ENCODE data around the gene VPS33A.
"Not testable (repeated sequence)": the region's sequence is repeated elsewhere in the genome, so short reads cannot be mapped to it uniquely, and the experiment has no call there.

VPS33A gene

GRCh38 chr12:122266230-122266901 lies at the start of gene VPS33A:
Gene VPS33A, minus strand, starts transcription at chr12:122266494. Its CDS starts 86 bp downstream, at chr12:122266408.
- no peak for DNase-seq

GRCh38 chr12:122312926-122313325 lies 46.6 kb upstream of the VPS33A start:
- DNase-seq, result no peak

DNA sequence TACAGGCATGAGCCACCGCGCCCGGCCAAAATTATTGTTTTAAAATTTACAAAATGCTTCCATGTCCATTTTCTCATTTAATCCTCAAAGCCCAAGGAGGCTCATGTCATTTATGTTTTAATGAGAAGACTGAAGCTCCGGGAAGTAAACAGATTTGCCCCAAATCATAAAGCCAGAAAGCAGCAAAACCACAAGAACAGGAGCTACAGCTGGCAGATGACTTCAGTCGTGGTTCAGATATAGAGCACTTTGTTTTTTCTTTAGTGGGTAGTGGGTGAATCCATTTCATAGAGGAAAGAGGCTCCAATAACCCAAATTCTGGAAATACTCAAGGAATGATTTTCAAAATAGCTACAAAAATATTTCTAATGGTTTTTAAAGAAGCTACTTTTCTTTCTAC lies 45.4 kb upstream of the VPS33A start:
- no peak for DNase-seq

DNA sequence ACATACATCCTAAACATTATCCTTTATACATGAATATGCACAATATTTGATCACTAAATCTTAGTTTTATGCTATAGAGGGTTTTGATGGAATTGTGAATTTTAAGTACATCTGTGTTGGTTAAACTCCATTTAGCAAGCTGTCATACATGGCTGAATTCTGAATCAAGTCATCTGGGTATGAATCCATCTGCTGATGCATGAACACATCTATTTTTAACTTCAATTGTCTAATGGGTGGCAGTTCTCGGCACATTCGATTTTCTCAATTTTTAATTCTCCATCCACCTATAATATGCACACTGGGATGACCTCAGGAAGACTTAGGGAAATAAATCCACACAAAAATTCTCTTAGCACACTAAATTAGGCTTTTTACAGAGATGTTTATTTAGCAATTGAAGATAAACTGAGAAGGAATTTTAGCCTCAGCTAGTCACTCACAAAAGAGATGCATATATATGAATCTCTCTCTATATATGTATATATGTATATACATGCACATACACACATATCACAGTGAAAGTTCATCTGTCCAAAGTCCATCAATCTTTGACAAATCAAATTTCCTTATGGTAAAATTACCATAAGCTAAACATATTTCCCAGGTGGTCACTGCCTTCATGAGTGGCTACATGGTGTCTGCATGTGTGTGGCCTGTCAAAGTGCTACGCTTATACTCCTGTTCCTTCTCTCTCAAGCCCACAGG lies 44.5 kb upstream of the VPS33A start:
- DNase-seq, result no peak

GRCh38 chr12:122309564-122310121 lies 43.3 kb upstream of the VPS33A start:
- DNase-seq, result no peak

- DNase-seq, result no peak
These were observed 42.5 kb upstream of the VPS33A start for GRCh38 chr12:122308811-122309210.

DNA sequence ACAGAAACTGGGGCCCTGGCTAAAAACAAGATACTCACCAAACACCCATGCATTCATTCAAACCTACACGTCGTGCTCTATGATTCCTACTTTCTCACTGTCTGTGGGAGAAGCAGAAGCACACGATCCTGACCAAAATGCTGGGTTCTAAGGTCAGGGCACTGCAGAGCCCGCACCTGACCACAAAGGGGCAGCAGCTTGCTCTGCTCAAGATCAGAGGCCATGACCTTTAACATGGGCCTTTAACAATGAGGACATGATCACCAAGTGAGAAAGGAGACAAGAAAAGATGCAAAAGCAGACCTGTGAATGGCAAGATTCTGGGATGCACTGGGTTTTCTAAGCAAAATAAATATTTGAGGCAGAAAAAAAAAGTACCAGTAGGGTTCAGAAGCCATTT lies 40.1 kb upstream of the VPS33A start:
- DNase-seq, result no peak

DNA sequence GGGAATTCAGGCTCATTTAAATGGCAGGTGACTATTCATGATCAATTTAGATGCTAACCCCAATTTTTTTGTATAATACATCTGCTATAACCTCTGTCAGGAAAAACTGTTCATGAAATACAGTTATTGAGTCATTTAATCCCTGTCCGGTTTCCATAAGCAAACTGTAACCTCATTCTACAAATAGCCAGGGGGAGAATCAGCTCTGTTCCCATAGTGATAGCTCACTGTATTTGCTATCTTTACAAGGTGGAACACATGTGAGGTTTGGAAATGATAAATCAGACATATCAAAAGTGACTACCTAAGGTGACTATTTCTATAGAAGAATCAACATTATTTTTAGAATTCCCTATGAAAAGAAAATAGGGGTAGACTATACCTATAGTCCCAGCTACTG lies 38.6 kb upstream of the VPS33A start:
- DNase-seq, result no peak

- DNase-seq, result no peak
These were observed 36.8 kb upstream of the VPS33A start for GRCh38 chr12:122303068-122303467.

- DNase-seq, result no peak
These were observed 31.9 kb upstream of the VPS33A start for GRCh38 chr12:122298071-122298748.

DNA sequence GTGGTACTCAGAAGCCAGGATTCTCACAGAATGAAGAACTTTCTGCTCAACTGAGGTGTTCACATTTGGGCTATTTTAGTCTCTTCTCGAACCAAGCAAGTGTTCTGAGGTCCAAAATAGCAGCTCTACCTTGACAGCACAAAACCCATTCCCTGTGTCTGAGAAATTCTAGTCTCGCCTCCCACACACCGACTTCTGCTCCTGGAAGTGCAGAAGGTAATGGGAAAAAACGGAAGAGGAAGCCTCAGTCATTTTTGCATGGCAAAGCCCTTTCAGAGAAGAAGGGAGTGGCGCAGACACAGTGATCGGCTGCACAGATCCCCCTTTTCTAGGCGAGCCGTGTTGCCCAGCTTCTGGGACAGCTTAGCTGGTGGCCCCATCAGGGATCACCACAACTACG lies 31.2 kb upstream of the VPS33A start:
- DNase-seq, result no peak

DNA sequence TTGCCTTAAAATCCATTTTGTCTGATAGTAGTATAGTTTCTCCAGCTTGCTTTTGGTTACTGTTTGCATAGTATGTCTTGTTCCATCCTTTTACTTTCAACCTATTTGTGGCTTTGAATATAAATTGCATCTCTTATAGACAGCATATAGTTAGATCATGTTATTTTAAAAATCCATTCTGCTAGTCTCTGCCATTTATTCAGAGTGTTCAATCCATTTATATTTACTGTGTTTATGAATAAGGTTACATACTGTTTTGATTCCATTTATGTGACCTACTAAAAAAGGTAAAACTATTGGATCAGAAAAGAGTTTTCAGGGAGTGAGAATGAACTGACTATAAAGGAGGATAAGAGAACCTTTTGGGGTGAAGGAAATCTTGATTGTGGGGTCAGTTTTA lies 29.6 kb upstream of the VPS33A start:
- no peak for DNase-seq

GRCh38 chr12:122293081-122293480 lies 26.8 kb upstream of the VPS33A start:
- DNase-seq, result no peak

- no peak for DNase-seq
These were observed 25.1 kb upstream of the VPS33A start for GRCh38 chr12:122291431-122291830.

DNA sequence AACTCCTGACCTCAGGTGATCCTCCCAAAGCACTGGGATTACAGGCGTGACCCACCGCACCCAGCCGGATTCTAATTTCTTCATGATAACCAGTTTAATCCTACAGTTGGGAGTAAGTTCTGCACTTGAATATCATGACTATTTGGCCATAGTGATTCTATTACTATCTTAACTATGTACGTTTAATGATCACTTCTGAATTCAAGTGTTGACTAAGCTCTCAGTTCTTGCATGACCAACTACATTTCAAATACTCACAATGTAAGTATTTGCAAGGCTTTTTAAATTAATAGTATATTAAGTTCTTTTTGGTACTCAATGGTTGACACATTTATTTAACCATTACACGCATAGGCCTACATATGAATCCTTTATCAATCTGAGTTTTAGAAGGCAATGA lies 17.4 kb upstream of the VPS33A start:
- DNase-seq, result no peak

GRCh38 chr12:122282061-122282460 lies 15.8 kb upstream of the VPS33A start:
- no peak for DNase-seq

DNA sequence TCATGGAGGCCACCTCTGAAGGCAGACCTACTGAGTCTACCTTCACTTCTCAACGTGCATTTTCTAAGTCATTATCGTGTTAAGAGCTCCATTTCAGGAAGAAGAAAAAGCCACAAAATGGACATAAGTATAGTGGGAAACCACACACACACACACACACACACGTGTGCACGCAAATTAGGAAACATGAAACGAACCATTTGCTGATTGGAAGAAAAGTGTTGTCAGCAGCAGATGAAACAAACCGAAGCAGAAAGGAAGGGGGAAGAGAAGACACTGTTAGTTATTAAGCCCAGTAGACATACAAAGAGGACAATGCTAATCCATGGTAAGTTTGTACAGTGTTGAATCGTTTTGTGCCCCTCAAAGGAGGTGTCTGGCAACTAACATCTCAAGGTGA lies 9.9 kb upstream of the VPS33A start:
- DNase-seq, result no peak

GRCh38 chr12:122275459-122275858 lies 9.2 kb upstream of the VPS33A start:
- no peak for DNase-seq

- no peak for DNase-seq
These were observed 436 bp downstream of the VPS33A start for GRCh38 chr12:122265886-122266229.

DNA sequence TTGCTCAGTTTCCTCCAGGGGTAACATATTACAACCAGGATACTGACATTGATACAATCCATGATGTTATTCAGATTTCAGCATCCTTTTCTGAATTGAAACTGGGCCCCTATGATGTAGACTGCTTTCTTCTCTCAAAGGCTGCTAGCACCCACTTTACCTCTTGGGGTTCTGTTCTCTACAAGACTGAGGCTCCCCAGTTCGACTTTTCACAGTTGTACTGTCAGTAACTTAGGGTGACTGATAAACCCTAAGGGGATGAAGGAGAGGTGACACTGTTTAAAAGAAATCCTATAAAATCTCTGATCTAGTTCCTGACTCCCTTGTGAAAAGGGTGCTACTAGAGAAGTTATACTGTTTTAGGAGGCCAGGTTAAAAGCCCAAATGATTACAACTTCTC lies 818 bp downstream of the VPS33A start:
- no peak for DNase-seq

- DNase-seq, result not testable (repeated sequence)
These were observed 5.6 kb downstream of the VPS33A start for GRCh38 chr12:122260735-122261134.

DNA sequence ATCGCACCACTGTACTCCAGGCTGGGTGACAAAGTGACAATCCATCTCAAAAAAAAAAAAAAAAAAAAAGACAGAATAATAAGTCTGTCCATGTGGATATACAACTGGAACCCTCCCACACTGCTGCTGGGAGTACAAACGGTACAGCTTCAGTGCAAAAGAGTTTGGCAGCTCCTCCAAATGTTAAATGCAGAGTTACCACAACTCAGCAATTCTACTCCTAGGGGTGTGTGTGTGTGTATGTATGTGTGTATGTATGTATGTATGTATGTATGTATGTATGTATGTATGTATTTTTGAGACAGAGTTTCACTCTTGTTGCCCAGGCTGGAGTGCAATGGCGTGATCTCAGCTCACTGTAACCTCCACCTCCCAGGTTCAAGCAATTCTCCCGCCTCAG lies 7.4 kb downstream of the VPS33A start:
- DNase-seq, result not testable (repeated sequence)

GRCh38 chr12:122258462-122258861 lies 7.8 kb downstream of the VPS33A start:
- not testable (repeated sequence) for DNase-seq

DNA sequence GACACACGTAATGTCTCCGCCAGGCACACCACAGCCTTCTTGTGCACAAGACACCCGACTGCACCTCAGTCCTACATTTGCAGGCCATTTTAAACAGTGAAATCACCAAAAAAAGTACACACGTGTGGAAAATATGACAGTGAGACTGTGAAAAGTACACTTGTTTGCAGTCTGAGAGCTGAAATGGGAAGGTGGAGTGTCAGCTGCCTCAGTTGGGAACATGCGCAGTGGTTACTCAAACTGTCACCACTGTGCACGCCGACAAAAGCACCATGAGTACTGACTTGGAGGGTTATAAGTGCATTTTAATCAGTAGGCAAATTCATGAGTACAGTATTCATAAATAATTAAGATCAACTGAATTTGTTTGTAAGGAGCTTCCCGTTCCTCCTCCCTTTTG lies 15.8 kb downstream of the VPS33A start:
- no peak for DNase-seq

Measured in cortex of kidney (tissue), 1 donor.